GM12878 (cell line): ENCODE data around the gene RNASEH2A. TPM values are rescaled to one million over a fixed set of nuclear protein-coding genes. Genes with fewer than 3 reads are reported as not detected.

Experiments
- ATF2 ChIP-seq: IDR thresholded peaks from 2 replicates; pipeline ENCODE4 v1.6.1; 2012; ENCODE audit warnings: low read length, inconsistent platforms
- BACH1 ChIP-seq: fragments of 450-650 bp; IDR thresholded peaks from 2 replicates; pipeline ENCODE4 v1.6.1; 2017; ENCODE audit warnings: mild to moderate bottlenecking, borderline replicate concordance
- BCLAF1 ChIP-seq: fragments of 450-650 bp; IDR thresholded peaks from 2 replicates; pipeline ENCODE4 v1.6.1; 2017; ENCODE audit warnings: antibody characterized with exemption, mild to moderate bottlenecking, moderate library complexity
- CBX3 ChIP-seq: fragments of 200-600 bp; sonication (generic); IDR thresholded peaks from 2 replicates; pipeline ENCODE4 v1.6.1; 2016; ENCODE audit warnings: low read depth, borderline replicate concordance
- CTCF ChIP-seq, 3 experiments: IDR thresholded peaks in 2 of 3; conservative IDR thresholded peaks in 1 of 3; 2 replicates each; pipeline ENCODE4 v1.5.1; 2011; ENCODE audit warnings: low read depth in 3 of 3, low read length in 3 of 3, mild to moderate bottlenecking in 3 of 3, control low read depth in 2 of 3, moderate library complexity in 2 of 3, inconsistent platforms in 1 of 3, mixed read lengths in 1 of 3; ENCODE audit not compliant: control insufficient read depth in 2 of 3, insufficient read depth in 1 of 3; ENCODE audit errors: extremely low read depth in 1 of 3
- FOS ChIP-seq: IDR thresholded peaks from 3 replicates; pipeline ENCODE4 v1.6.1; 2011; ENCODE audit warnings: borderline replicate concordance; ENCODE audit not compliant: insufficient read length; ENCODE audit errors: extremely low read depth
- FOXK2 ChIP-seq: fragments of 450-650 bp; IDR thresholded peaks from 2 replicates; pipeline ENCODE4 v1.6.1; 2017; ENCODE audit warnings: mild to moderate bottlenecking, moderate library complexity
- GABPA ChIP-seq: IDR thresholded peaks from 2 replicates; pipeline ENCODE4 v1.6.1; 2014; ENCODE audit warnings: antibody characterized with exemption, low read depth, mild to moderate bottlenecking, inconsistent platforms
- HDAC2 ChIP-seq: fragments of 200-600 bp; sonication (generic); IDR thresholded peaks from 2 replicates; pipeline ENCODE4 v1.6.1; 2017
- KDM1A ChIP-seq: fragments of 200-600 bp; sonication (generic); IDR thresholded peaks from 2 replicates; pipeline ENCODE4 v1.6.1; 2016; ENCODE audit warnings: borderline replicate concordance
- MTA2 ChIP-seq: fragments of 450-650 bp; IDR thresholded peaks from 2 replicates; pipeline ENCODE4 v1.6.1; 2016; ENCODE audit warnings: low read depth, mild to moderate bottlenecking, moderate library complexity
- NR2C1 ChIP-seq: fragments of 450-650 bp; IDR thresholded peaks from 2 replicates; pipeline ENCODE4 v1.6.1; 2017; ENCODE audit warnings: antibody characterized with exemption, mild to moderate bottlenecking, moderate library complexity
- PML ChIP-seq: IDR thresholded peaks from 2 replicates; pipeline ENCODE4 v1.6.1; 2012; ENCODE audit warnings: low read length, inconsistent platforms
- RCOR1 ChIP-seq: conservative IDR thresholded peaks from 2 replicates; pipeline ENCODE4 v1.6.1; 2012; ENCODE audit warnings: low read depth, low read length, improper control_type of control experiment
- STAT3 ChIP-seq: IDR thresholded peaks from 2 replicates; pipeline ENCODE4 v1.6.1; 2011; ENCODE audit warnings: low read depth, low read length, improper control_type of control experiment
- SUZ12 ChIP-seq: fragments of 200-600 bp; sonication (generic); IDR thresholded peaks from one replicate; pipeline ENCODE4 v1.6.1; 2018; ENCODE audit warnings: antibody characterized with exemption, mild to moderate bottlenecking; ENCODE audit not compliant: unreplicated experiment
- ZBTB33 ChIP-seq: fragments of 450-650 bp; IDR thresholded peaks from 2 replicates; pipeline ENCODE4 v1.6.1; 2017; ENCODE audit warnings: mild to moderate bottlenecking
- ZBTB4 ChIP-seq: fragments of 450-650 bp; formaldehyde crosslinking; IDR thresholded peaks from 2 replicates; pipeline ENCODE4 v1.4.0; 2022; ENCODE audit warnings: mild to moderate bottlenecking, moderate library complexity
- ZNF24 ChIP-seq: fragments of 450-650 bp; IDR thresholded peaks from 2 replicates; pipeline ENCODE4 v1.6.1; 2017; ENCODE audit warnings: antibody characterized with exemption, mild to moderate bottlenecking
- ZNF384 ChIP-seq: IDR thresholded peaks from 2 replicates; pipeline ENCODE4 v1.6.1; 2012; ENCODE audit warnings: low read depth, mild to moderate bottlenecking, low read length, improper control_type of control experiment, borderline replicate concordance
- polyA plus RNA-seq, 11 experiments: library from polyadenylated mRNA; depleted of rRNA in 4 of 11; unstranded in 6 of 11; stranded (reverse) in 5 of 11; fragments of >200 nt; fragmentation: Nextera tagmentation in 4 of 11; fragmentation: Illumina TruSeq in 1 of 11; extraction: Ambion mirVana in 4 of 11; extraction: Trizol in 1 of 11; gene quantifications; 1 replicate in 1 of 11; 2 replicates in 10 of 11; pipeline versions ENCODE4 v1.2.1 to v1.2.3, GENCODE V29; 2011 to 2016; ENCODE audit warnings: inconsistent platforms in 2 of 11, missing spikeins in 2 of 11, low read depth in 1 of 11
- total RNA-seq, 4 experiments: library from RNA; depleted of rRNA in 3 of 4; stranded (reverse); fragments of >200 nt in 3 of 4; fragmentation: Illumina TruSeq in 1 of 4; extraction: Trizol in 1 of 4; gene quantifications; 2 replicates each; pipeline versions ENCODE4 v1.2.1 to v1.2.3, GENCODE V29; 2013 to 2021

RNASEH2A gene
- total and polyA plus RNA-seq, 10 of the 15 experiments (the other 5 are each of a cell fraction or from before 2014, with no cell fraction given): 17.4 to 103 (median 40.4) TPM

GRCh38 chr19:12784871-12785430 lies 21.4 kb upstream of the RNASEH2A start (continued):
- TF ChIP-seq ZBTB4 (CRISPR knock-in tag) (no peak), NR2C1 (no peak), FOS (no peak), CTCF (IDR thresholded peaks at IDR 0.05 in 2 of 3, conservative IDR thresholded peaks at IDR 0.05 in 1 of 3; ENCODE audit: control insufficient read depth in 2 of 3, extremely low read depth in 1 of 3, insufficient read depth in 1 of 3, low read depth in 3 of 3, low read length in 3 of 3) (no peak), KDM1A (no peak), STAT3 (no peak), FOXK2 (no peak; the same call in 1 of the 2 replicates), MTA2 (peak; percentile 74), SUZ12 (no peak), BACH1 (no peak), HDAC2 (no peak), CBX3 (no peak), ZNF24 (no peak), ATF2 (no peak), ZNF384 (no peak), GABPA (no peak), RCOR1 (no peak), ZBTB33 (0 out of 2 replicates have a peak, but pooled peaks have one; percentile 47), BCLAF1 (no peak), PML (no peak)
